SHP77 (cell line): ENCODE results near the gene ATP6AP1.
"Not testable (repeated sequence)": the region's sequence is repeated elsewhere in the genome, so short reads cannot be mapped to it uniquely, and the experiment has no call there.

Source experiments
- DNase-seq, 2 experiments: peaks; one replicate each; lab custom pipeline; 2025; lab: John Stamatoyannopoulos, UW

The ATP6AP1 gene

DNA sequence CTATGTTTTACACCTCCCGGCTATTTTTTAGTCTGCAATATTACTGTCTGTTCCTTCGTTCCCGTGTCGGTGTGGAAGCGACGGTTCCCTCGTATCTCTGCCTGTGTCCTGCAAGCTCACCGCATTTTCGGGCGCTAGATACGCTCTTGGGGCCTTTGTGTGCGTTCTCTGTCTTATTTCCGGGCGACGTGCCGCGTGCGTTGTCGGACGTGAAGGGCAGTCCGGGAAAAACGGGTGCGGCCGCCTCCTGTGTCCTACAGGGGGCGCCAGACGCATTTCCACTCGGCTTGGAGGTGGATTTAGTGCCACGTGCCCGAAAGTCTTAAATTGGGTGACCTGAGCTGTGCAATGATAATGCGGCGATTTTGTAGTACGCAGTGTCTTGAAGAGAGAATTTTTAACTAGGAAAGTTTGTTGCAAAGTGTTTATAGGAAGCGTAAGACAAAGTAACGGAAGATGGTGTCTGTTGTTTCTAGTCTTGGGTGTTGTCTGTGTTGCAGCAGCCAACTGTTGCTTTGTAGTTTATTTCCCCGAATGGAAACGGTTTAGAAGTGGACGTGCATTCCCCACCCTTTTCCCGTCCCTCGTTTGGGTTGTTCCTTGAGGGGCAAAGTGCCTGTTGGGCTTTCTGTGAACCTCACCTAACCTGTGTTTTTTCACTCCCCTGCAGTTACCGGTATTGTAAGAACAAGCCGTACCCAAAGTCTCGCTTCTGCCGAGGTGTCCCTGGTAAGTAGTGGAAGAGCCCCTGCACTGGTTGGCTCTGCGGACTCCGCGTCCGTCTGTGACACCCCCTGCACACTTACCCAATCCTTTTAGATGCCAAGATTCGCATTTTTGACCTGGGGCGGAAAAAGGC is 29.6 kb upstream of the ATP6AP1 start:
- peak in 1 of 2 experiments; percentile 32 for DNase-seq

DNA sequence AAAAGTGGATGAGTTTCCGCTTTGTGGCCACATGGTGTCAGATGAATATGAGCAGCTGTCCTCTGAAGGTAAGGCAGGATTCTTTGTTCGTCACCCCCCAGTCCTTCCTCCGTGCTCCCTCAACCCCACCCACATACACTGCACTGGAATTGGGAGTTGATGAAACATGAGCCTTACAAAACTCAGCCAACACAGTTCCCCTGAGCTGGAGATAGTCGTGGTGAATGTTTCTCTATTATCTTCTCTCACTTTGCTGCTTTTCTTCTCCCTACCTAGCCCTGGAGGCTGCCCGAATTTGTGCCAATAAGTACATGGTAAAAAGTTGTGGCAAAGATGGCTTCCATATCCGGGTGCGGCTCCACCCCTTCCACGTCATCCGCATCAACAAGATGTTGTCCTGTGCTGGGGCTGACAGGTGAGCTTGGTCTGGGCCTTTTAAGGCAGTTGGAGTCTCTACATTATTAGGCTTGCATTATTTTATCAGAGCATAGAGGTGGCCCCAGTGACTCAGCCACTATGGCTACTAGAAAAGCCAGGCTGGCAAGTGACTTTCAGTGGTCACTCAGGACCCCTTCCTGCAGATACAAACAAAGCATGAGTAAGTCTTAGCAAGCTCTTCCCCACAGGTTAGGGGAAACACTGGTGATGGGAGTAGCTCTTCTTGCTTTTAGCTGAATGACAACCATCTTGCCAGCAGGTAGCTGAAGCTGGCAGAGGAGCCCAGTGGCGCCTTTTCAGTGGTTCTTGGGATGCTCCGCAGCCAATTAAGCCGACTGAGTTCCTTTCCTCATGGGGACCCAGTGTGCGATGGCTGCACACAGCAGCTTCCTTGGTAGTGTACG is 28.7 kb upstream of the ATP6AP1 start:
- DNase-seq: no peak

- not testable (repeated sequence) for DNase-seq
Measured at GRCh38 chrX:154400369-154400817, 28.1 kb upstream of the ATP6AP1 start.

- DNase-seq: no peak
Measured at GRCh38 chrX:154401045-154401799, 27.3 kb upstream of the ATP6AP1 start.

DNA sequence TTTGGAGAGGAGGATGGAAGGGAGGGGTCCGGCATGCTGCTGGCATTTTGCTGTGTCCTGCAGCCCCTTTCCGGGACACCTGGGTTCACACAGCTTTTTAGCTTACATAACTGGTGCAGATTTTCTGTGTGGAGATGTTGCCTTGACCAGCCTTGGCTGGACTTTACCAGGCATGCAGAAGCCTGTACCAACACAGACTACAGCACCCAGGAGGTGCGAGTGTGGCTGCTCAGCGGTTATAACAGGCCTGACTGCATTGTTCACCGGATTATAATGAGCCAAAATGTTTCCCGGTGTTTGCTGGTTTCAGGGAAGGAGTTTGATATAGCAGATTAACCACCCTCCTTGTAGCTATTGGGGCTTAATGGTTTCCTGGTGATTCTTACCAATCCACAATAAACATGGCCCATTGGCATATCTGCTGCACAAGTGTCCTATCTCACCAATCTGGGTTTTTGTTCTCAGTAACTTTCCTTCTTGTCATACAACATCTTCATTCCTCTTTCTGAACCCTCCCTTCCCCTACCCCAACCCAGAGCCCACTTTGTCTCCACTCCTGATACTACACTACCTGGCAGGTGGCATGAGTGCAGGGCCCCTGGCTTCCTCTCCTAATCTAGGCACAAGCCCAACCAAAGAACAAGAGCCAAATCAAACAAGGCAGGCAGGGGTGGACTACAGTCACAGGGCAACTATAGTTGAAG is 26.4 kb upstream of the ATP6AP1 start:
- DNase-seq: no peak

DNA sequence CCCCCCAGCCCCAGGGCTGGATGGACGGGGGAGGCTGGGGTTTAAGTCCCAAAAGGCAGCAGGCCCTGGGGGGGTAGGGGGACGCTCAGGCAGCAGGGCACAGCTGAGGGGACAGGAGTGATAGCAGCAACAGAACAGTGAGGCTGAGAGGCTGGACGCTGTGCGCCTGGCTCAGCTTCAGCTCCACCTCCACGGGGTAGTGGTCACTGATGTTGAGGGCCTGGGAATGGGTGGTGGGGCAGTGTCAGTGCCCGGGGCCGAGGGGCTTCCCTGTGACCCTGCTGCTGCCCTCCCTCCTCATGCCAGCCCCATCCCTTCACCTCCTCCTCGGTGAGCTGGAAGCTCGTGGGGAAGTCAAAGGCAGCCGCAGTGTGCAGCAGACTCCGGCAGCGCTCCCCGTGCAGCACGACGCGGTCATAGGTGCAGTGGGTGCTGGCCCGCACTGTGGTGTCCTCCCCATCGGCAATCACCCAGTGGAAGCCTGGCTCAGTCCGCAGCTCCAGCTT is 25.8 kb upstream of the ATP6AP1 start:
- DNase-seq: no peak

- DNase-seq: no peak
Measured at GRCh38 chrX:154403192-154403591, 25.3 kb upstream of the ATP6AP1 start.

GRCh38 chrX:154403858-154404257 is 24.6 kb upstream of the ATP6AP1 start:
- DNase-seq: no peak

GRCh38 chrX:154404625-154405192 is 23.8 kb upstream of the ATP6AP1 start:
- no peak for DNase-seq

- DNase-seq: no peak
Measured at GRCh38 chrX:154408659-154409221, 19.7 kb upstream of the ATP6AP1 start.

DNA sequence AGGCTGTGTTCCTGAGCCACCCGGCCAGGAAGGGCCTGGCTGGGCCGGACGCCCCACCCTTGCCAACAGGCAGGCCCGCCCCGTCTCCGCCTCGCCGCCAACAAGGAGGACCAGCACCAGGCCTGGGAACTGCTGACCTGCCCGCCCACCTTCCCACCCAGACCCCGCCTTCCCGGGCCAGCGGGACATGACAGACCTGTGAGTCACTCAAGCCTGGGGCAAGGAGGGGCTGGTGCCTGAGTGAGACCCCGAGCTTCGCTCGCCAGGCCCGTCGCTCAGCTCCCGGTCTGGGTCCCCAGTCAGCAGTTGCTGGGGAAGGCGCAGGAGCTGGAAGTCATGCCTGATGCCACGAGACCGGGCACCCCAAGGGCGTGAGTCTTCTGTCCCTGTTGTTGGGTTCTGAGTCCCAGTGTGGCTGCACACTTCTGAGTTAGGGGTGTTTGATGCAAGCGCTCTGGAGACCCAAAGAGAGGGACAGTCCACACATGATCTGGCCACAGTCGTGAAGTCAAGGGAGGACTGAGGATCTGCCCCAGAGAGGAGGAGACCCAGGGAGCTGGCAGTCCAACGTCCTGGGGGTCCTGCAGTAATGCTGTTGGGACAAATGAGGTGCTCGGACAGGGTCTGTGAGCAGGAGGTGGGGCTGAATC is 19.1 kb upstream of the ATP6AP1 start, which contains the start of gene DNASE1L1:
TSS of gene DNASE1L1 (minus strand) at position 33 of the 650 bp plus-strand sequence. CDS start 3,686 bp downstream, outside the sequence.
- no peak for DNase-seq

GRCh38 chrX:154411981-154412340 is 16.5 kb upstream of the ATP6AP1 start:
- DNase-seq: peak; percentile 28 to 49

- no peak for DNase-seq
Measured at GRCh38 chrX:154412468-154412867, 16.0 kb upstream of the ATP6AP1 start.

GRCh38 chrX:154413142-154413541 is 15.3 kb upstream of the ATP6AP1 start:
- DNase-seq: no peak

- DNase-seq: peak; percentile 15 to 55
Measured at GRCh38 chrX:154417157-154417556, 11.3 kb upstream of the ATP6AP1 start.

GRCh38 chrX:154419189-154419588 is 9.3 kb upstream of the ATP6AP1 start:
- no peak for DNase-seq

GRCh38 chrX:154419688-154420401 is 8.6 kb upstream of the ATP6AP1 start:
- peak; percentile 15 to 53 for DNase-seq

DNA sequence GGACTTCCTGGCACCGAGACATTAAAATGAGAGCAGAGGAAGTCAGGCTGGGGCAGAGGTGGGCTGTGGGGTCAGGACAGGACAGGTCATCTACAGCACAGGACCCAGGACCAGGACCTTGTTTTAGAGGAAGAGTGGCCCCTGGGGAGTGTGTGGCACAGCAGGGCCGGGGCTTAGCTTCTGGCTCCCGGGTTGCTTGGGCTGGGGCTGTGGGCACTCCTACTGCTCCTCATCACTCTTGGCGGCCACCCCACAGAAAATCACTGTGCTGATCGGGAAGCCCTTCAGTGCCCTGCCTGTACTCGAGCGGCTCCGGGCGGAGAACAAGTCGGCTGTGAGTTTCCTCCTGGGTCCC is 8.1 kb upstream of the ATP6AP1 start:
- no peak for DNase-seq
